C4-2B (cell line): ENCODE data around the gene PPP1R14C.
"Not testable (repeated sequence)": the region's sequence is repeated elsewhere in the genome, so short reads cannot be mapped to it uniquely, and the experiment has no call there.

Experiments
- H3K27ac ChIP-seq: fragments of 450-650 bp; 2 replicates; pipeline ENCODE4 v1.5.1; 2017
- ZFX ChIP-seq: fragments of 450-650 bp; IDR thresholded peaks from 2 replicates; pipeline ENCODE4 v1.6.1; 2017
- TF ChIP-seq, protein P1 (sequence below): fragments of 450-650 bp; conservative IDR thresholded peaks from 2 replicates; pipeline ENCODE4 v1.5.1; 2017; ENCODE audit warnings: mild to moderate bottlenecking

The PPP1R14C gene

DNA sequence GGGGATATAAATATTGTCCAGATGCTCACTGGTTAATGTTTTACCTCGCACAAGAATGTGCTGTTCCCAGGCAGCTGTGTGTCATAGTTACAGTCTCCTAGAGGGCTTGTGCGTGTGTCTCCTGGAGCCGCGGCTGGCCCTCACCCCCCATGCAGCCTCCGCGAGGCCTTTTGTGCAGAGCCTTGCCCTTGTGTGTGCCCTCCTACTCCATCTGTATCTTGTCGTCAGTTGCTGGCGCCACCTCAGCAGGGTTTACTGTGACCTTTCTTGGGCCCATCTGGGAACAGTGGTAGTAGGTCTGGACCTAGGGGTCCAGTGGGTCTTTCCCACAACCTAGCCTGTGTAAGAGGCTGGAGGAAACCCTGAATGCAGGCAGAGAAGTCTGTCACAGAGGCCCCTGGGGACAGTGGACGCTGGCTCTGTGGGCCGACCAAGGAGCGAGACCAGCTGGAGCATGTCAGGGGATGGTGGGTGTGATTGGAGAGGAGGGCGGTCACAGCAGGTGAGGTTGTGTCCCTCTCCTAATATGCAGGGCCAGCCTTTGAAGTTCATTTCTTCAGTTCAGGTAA lies 35.2 kb downstream of the PPP1R14C start:
- TF ChIP-seq ZFX = no peak
- TF ChIP-seq, protein P1, sequence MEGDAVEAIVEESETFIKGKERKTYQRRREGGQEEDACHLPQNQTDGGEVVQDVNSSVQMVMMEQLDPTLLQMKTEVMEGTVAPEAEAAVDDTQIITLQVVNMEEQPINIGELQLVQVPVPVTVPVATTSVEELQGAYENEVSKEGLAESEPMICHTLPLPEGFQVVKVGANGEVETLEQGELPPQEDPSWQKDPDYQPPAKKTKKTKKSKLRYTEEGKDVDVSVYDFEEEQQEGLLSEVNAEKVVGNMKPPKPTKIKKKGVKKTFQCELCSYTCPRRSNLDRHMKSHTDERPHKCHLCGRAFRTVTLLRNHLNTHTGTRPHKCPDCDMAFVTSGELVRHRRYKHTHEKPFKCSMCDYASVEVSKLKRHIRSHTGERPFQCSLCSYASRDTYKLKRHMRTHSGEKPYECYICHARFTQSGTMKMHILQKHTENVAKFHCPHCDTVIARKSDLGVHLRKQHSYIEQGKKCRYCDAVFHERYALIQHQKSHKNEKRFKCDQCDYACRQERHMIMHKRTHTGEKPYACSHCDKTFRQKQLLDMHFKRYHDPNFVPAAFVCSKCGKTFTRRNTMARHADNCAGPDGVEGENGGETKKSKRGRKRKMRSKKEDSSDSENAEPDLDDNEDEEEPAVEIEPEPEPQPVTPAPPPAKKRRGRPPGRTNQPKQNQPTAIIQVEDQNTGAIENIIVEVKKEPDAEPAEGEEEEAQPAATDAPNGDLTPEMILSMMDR = no peak
- H3K27ac ChIP-seq = no peak overlapping the region

DNA sequence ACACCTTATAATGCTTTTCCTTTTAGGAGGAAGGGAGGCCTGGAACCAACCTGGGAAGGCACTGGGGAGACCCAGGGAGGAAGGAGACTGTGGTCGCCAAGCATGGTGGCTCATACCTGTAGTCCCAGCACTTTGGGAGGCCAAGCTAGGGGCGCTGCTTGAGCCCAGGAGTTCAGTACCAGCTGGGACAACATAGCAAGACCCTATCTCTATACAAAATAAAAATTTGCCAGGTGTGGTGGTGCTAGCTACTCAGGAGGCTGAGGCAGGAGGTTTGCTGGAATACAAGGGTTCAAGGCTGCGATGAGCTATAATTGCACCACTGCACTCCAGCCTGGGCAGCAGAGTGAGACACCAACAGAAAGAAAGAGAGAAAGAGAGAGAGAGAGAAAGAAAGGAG lies 36.2 kb downstream of the PPP1R14C start:
- TF ChIP-seq, protein P1 = no peak
- no peak for TF ChIP-seq ZFX
- H3K27ac ChIP-seq = no peak overlapping the region

GRCh38 chr6:150179907-150180424 lies 37.1 kb downstream of the PPP1R14C start:
- not testable (repeated sequence) for H3K27ac ChIP-seq

DNA sequence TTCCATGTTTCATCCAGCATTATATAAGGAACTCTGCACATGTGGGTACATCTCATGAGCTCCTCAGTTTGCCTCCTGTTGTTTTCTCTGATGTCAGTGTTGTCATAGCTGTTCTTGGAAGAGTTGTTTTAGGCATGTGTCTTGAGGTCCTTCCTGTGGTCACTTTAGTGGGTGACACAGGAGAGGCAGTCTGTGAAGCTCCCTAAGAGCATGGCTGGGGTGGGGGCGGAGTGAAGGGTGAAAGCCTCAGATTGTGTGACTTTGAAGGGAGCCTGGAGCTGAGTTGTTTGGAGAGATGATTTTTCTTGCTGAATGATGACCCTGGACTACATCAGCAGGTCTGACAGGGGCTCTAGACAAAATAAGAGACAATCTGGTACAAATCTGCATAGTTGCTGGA lies 37.7 kb downstream of the PPP1R14C start:
- no peak overlapping the region for H3K27ac ChIP-seq
- TF ChIP-seq, protein P1 = no peak
- TF ChIP-seq ZFX = no peak

DNA sequence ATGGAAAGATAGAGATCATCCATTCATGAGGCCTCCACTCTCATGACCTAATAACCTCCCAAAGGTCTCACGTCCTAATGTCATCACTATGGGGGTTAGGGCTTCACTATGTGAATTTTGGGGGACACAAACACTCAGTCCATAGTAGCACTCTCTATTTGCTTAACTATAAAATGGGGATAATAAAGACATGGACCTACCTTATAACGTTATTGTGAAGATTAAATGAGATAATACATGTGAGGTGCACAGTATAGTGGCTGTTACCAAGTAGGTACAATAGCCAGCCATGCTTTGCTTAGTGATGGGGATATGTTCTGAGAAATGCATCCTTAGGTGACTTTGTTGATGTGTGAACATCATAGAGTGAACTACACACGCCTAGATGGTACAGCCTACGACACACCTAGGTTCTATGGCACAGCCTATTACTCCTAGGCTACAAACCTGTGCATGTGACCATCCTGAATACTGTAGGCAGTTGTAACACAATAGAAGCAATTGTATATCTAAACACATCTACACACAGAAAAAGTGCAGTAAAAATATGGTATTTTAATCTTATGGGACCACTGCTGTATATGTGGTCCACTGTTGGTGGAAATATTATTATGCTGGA lies 39.7 kb downstream of the PPP1R14C start:
- TF ChIP-seq, protein P1 = no peak
- H3K27ac ChIP-seq = no peak overlapping the region

DNA sequence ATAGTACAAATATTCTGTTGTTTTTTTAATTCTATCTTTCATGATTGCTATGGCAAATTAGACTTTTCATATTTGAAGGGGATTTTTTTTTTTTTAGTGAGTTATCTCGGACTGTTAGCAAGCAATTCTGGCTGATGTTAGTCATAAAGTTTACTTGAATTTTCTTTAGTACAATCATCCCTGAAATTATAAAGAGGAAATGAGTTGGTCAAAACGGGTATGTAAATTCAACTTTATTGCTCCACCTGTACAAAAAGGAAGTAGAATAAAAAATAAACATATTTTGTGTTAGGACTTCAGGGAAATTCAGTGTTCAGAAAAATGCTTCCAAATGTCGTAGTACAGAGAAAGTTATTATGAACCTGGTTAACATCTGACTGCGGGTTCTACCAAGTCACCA lies 40.3 kb downstream of the PPP1R14C start:
- TF ChIP-seq, protein P1 = no peak
- no peak overlapping the region for H3K27ac ChIP-seq

DNA sequence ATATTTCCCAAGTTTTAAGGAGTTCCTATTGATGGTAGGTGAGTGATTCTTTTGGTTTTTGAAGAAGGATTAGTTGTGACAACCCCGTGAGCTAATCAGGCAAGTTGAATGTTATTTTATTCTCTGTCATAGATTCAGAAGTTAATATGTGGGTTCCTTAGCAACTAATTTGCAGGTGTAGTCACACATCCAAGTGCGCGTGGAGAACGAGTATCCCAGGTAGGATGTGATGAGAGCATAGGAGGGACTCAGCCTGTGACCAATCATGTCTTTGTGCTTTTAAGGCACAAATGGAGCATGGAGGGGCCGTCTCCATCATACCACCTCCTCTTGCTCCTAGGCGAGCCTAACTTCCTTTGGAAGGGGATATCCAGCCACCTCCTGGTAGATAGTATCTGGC lies 41.1 kb downstream of the PPP1R14C start:
- TF ChIP-seq, protein P1 = no peak
- H3K27ac ChIP-seq = no peak overlapping the region
